Measurements from ENCODE around the gene GNLY.
"Not testable (repeated sequence)": the region's sequence is repeated elsewhere in the genome, so short reads cannot be mapped to it uniquely, and the experiment has no call there.

GNLY gene

DNA sequence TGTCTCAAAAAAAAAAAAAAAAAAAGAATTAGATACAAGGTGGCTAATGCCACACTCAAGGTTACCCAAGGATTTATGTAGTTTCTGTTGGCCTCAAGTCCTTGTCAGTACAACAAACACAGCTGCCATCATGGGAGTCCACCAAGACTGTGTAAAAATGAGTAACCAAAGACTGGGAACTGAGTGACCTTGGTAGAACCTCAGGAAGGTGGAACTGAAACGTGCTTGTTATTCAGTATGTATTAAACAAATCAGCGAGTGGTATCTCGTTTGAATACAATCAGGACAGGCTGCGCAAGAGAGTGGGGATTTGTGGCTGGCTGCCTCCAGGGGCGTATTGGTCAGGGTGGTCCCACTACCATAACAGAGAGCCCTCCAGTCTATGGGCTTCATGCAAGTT, 24.6 kb upstream of the GNLY start:
- no peaks in the 10 kb centered on the region for H3K4me1 Mint-ChIP-seq (ENCODE audit: low read depth)
- H3K4me3 Mint-ChIP-seq = no peak overlapping the region
- no peaks in the 10 kb centered on the region for H3K36me3 Mint-ChIP-seq (ENCODE audit: low read depth)
- no peak for DNase-seq (ENCODE audit: low spot score)
- no peak overlapping the region for H3K27ac Mint-ChIP-seq
- H3K9me3 Mint-ChIP-seq = no peaks in the 10 kb centered on the region
- H3K27me3 Mint-ChIP-seq (ENCODE audit: low read depth) = peaks cover 3% of the 10 kb centered on the region

DNA sequence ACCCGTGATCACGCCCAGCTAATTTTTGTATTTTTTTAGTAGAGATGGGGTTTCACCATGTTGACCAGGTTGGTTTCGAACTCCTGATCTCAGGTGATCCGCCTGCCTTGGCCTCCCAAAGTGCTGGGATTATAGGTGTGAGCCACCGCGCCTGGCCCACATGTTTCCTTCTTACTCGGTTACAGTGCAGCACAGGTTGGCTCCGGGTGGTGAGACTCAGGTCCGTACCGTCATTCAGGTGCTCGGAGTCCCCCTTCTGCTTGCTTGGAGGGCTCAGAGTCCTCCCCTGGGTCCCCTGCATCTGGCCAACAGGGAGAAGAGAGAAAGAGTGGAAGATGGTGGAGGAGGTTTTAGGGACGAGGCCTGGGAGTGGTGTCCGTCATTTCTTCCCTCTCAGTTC, 23.7 kb upstream of the GNLY start:
- not testable (repeated sequence) for H3K27ac Mint-ChIP-seq; H3K4me3 Mint-ChIP-seq; DNase-seq (ENCODE audit: low spot score); H3K4me1 Mint-ChIP-seq (ENCODE audit: low read depth); H3K27me3 Mint-ChIP-seq (ENCODE audit: low read depth); H3K9me3 Mint-ChIP-seq; H3K36me3 Mint-ChIP-seq (ENCODE audit: low read depth)

DNA sequence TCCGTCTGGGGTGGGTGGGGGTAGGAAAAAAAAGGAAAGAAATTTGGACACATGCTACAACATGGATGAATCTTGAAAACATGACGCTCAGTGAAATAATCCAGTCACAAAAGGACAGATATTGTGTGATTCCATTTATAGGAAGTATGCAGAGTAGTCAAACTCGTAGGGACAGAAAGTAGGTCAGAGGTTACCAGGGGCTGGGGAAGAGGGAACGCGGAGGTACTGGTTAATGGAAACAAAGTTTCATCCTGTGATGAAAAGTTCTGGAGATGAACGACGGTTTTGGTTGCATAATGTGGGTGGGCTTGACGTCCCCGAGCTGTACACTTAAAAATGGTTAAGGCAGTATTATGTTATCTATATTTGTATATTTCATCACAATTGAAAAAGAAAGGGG, 21.7 kb upstream of the GNLY start:
- Mint-ChIP-seq H3K36me3 (ENCODE audit: low read depth) (no peaks in the 10 kb centered on the region), H3K27me3 (ENCODE audit: low read depth) (peaks cover 3% of the 10 kb centered on the region), H3K4me3 (no peak overlapping the region), H3K9me3 (no peaks in the 10 kb centered on the region), H3K27ac (no peak overlapping the region), H3K4me1 (ENCODE audit: low read depth) (no peaks in the 10 kb centered on the region)
- no peak for DNase-seq (ENCODE audit: low spot score)

DNA sequence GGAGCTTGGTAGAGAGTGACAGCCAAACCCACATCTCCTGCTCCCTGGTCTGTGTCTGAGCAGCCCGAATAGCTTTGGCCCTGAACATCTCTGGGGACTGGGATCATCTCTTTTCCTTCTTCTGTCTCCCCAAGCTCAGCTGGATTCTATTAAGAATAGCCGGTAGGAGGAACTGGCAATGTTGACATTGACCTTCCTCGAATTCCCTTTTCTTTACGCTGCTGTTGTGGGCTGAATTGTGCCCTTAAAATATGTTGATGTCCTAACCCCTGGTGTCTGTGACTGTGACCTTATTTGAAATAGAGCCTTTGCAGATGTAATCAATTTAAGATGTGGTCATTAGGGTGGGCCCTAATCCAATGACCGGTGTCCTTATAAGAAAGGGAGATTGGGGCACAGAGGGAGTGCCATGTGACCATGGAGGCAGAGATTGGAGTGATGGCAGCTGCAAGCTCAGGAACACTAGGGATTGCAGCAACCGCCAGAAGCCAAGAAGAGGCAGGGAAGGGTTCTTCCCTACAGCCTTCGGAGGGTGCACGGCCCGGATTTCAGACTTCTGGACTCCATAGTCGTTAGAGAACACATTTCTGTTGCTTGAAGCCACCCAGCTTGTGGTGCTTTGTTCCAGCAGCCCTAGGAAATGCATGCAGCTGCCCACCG, 20.3 kb upstream of the GNLY start:
- Mint-ChIP-seq H3K9me3 (no peaks in the 10 kb centered on the region), H3K4me1 (ENCODE audit: low read depth) (peaks cover 3% of the 10 kb centered on the region), H3K36me3 (ENCODE audit: low read depth) (no peaks in the 10 kb centered on the region), H3K4me3 (no peak overlapping the region), H3K27ac (no peak overlapping the region), H3K27me3 (ENCODE audit: low read depth) (peaks cover 3% of the 10 kb centered on the region)
- no peak for DNase-seq (ENCODE audit: low spot score)

DNA sequence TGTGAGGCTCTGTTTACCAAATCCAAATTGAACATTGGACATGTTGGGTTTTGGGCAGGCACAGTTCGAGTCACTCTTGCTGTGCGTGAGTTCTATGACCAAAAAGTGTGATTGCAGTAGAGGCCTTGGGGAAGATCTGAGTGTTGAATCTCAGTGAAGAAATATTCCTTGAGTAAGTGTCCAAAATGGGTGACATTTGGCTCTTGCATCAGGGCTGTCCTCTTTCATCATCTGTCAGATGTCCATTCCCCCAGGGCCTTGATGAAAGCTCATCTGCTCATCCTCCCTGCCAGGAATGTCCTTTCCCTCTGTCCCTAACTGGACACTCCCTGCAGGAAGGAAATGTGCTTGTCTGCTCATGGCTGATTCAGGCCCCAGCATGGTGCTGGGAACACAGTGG, 19.7 kb upstream of the GNLY start:
- peaks cover 3% of the 10 kb centered on the region for H3K27me3 Mint-ChIP-seq (ENCODE audit: low read depth)
- H3K9me3 Mint-ChIP-seq = no peaks in the 10 kb centered on the region
- H3K4me1 Mint-ChIP-seq (ENCODE audit: low read depth) = peaks cover 6% of the 10 kb centered on the region
- no peak overlapping the region for H3K27ac Mint-ChIP-seq
- H3K4me3 Mint-ChIP-seq = no peak overlapping the region
- H3K36me3 Mint-ChIP-seq (ENCODE audit: low read depth) = no peaks in the 10 kb centered on the region
- DNase-seq (ENCODE audit: low spot score) = no peak

DNA sequence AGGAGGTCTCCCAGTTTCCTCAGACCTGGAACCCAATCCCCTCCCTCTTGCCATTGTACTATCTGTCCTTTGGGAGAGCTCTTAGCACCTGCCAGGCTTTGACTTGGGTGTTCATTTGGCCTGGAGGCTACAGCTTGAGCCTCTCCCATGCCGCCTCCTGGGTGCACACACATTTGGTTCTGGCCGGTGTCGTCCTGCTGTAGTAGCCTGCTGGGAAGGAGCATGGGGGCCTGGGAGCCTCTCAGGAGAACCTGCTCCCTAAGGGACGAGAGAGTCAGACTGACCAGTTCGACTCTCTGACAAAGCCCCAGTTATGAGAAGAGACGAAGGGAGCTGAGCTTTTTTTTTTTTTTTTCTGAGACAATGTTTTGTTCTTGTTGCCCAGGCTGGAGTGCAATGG, 18.7 kb upstream of the GNLY start:
- Mint-ChIP-seq H3K9me3 (no peaks in the 10 kb centered on the region), H3K27me3 (ENCODE audit: low read depth) (peaks cover 5% of the 10 kb centered on the region), H3K4me1 (ENCODE audit: low read depth) (peaks cover 10% of the 10 kb centered on the region), H3K36me3 (ENCODE audit: low read depth) (no peaks in the 10 kb centered on the region), H3K4me3 (no peak overlapping the region), H3K27ac (no peak overlapping the region)
- DNase-seq (ENCODE audit: low spot score) = no peak

DNA sequence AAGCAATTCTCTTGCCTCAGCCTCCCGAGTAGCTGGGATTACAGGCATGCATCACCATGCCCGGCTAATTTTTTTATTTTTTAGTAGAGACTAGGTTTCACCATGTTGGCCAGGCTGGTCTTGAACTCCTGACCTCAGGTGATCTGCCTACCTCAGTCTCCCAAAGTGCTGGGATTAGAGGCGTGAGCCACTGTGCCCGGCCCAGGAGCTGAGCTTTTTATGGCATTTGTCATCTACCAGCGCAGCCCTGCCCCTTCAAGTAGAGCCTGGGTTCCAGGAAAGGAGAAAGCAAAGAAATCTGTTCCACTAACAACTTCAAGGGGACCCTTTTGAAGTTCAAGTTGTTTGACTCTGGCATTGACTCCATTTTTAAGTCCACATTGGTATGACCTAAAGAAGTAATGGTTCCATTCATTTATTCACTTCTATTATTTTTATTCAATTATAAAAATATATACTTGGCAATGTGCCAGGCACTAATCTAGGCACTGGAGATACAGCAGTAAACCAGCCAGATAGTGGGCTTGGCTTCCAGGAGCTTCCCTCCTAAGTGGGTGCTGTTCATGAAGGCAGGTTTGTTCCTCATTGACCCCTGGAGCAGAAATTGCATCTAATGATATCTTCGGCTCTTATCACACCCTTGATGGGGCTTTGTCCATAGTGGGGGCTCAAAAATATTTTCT, 18.2 kb upstream of the GNLY start:
- Mint-ChIP-seq H3K9me3 (no peaks in the 10 kb centered on the region), H3K36me3 (ENCODE audit: low read depth) (no peaks in the 10 kb centered on the region), H3K4me1 (ENCODE audit: low read depth) (peaks cover 15% of the 10 kb centered on the region), H3K27ac (no peak overlapping the region), H3K27me3 (ENCODE audit: low read depth) (peaks cover 5% of the 10 kb centered on the region), H3K4me3 (no peak overlapping the region)
- DNase-seq (ENCODE audit: low spot score) = no peak

DNA sequence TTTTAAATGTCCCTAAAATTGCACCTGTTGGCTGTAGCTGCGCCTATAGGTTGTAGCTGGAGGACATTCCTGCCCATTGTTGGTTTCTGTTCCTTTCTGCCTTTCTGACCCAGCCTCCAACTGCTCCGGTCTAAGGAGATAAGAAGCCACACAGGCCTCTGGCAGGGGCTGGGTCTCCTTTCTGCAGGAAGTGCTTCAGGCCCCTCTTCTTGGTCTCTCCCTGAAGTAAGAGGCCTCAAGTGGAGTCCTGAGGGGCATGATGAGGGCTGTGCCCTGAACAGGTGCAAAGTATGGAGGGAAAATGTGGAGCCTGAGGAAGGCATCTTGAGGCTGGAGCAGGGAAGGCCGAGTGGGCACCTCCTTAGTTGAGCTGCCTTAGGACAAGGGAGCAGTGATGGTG, 15.8 kb upstream of the GNLY start:
- DNase-seq (ENCODE audit: low spot score) = no peak
- Mint-ChIP-seq H3K27me3 (ENCODE audit: low read depth) (peaks cover 2% of the 10 kb centered on the region), H3K36me3 (ENCODE audit: low read depth) (no peaks in the 10 kb centered on the region), H3K27ac (no peak overlapping the region), H3K9me3 (no peaks in the 10 kb centered on the region), H3K4me1 (ENCODE audit: low read depth) (peaks cover 22% of the 10 kb centered on the region), H3K4me3 (no peak overlapping the region)

DNA sequence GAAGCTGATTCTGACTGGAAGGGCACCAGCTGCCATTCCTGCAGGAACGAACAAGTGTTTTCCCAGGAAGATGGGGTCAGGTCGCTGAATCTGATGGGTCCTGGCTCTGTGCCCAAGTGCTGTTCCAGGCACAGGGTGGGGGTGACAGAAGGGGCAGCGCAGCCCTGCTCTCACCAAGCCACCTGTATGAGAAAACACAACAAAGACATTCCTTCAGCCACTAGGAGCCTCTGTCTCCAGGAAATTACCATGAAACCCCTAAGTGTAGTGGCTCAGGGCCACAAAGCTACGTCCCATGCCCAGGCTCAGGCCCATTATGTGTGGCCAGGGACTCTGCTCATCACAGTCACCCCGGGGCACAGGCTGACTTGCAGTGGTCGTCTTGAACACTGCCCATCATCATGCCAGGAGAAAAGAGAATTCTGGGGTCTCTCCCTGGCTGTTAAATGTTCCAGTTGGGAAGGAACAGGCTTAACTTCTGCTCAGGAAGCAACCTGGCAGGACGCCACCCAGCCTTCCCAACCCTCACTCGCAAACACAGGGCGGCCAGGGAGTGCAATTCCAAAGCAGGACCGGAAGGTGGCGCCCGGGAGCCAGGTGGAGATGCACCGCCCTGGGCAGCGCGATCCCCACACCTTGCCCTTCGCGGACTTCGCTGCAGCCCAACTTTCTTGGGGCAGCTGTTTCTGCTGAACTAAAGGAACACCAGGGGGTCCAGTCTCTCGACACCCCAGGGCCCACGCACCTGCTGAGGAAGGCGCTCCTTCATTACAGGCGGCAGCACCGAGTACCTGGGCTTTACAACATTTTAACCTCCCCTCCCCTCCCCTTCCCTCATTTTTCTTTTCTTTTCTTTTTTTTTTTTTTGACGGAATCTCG, 15.1 kb upstream of the GNLY start:
- peaks cover 2% of the 10 kb centered on the region for H3K27me3 Mint-ChIP-seq (ENCODE audit: low read depth)
- peaks cover 22% of the 10 kb centered on the region for H3K4me1 Mint-ChIP-seq (ENCODE audit: low read depth)
- peak; percentile 64 for DNase-seq (ENCODE audit: low spot score)
- H3K9me3 Mint-ChIP-seq = no peaks in the 10 kb centered on the region
- H3K36me3 Mint-ChIP-seq (ENCODE audit: low read depth) = no peaks in the 10 kb centered on the region
- no peak overlapping the region for H3K27ac Mint-ChIP-seq
- H3K4me3 Mint-ChIP-seq = no peak overlapping the region

DNA sequence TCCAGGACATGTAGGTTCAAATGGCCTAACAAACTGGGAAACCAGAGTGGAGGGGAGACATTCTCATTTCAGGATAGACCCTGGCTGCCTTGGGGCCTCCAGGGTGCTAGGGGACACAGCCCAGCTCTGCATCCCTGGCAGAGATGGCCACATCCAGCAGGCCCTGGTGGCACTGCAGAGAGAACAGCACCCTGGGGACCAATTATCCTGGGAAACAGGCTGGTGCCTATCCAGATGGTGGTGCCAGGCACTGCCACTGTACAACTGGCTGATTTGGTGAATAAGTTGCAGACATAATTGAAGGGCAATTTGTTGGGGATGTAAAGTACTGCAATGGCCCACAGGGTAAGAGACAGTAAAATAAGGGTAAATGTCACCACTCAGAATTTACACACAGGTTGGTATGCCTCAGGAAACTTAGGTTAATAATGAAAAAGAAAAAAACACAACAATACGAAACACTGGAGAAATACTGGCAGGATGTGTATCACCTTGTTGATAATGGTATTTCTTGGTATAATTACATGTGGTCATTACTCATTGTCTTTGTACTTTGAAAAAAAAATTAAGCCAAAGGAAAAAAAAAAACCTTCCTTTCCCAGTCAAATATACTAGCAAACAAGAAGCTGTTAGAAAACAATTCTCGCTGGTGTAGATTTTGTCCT, 13.3 kb upstream of the GNLY start:
- H3K4me1 Mint-ChIP-seq (ENCODE audit: low read depth) = peaks cover 22% of the 10 kb centered on the region
- H3K27ac Mint-ChIP-seq = peak overlapping the region; percentile 71
- H3K27me3 Mint-ChIP-seq (ENCODE audit: low read depth) = peaks cover 2% of the 10 kb centered on the region
- H3K36me3 Mint-ChIP-seq (ENCODE audit: low read depth) = no peaks in the 10 kb centered on the region
- H3K9me3 Mint-ChIP-seq = no peaks in the 10 kb centered on the region
- peak overlapping the region; percentile 71 for H3K4me3 Mint-ChIP-seq
- no peak for DNase-seq (ENCODE audit: low spot score)

DNA sequence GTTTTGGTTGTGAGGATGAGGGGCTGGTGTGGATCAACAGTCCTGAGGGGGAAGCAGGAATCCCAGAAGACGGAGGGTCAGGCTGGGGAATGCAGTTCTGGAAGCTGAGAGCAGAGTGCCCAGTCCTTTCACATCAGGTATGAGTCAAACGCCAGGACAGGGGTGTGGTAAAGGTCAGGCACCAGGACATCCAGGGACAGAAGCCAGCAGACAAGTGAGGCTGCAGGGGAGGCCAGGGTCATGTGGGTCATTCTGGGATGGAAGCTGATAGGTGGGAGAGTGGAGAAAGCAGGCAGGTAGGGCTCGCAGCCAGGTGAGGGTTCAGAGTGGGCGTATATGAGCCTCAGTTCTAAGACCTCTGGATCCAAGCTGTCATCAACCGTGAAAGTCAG, 12.8 kb upstream of the GNLY start:
- Mint-ChIP-seq H3K9me3 (no peaks in the 10 kb centered on the region), H3K4me1 (ENCODE audit: low read depth) (peaks cover 22% of the 10 kb centered on the region), H3K27ac (peak overlapping the region; percentile 71), H3K4me3 (peak overlapping the region; percentile 71), H3K36me3 (ENCODE audit: low read depth) (no peaks in the 10 kb centered on the region), H3K27me3 (ENCODE audit: low read depth) (peaks cover 4% of the 10 kb centered on the region)
- no peak for DNase-seq (ENCODE audit: low spot score)

DNA sequence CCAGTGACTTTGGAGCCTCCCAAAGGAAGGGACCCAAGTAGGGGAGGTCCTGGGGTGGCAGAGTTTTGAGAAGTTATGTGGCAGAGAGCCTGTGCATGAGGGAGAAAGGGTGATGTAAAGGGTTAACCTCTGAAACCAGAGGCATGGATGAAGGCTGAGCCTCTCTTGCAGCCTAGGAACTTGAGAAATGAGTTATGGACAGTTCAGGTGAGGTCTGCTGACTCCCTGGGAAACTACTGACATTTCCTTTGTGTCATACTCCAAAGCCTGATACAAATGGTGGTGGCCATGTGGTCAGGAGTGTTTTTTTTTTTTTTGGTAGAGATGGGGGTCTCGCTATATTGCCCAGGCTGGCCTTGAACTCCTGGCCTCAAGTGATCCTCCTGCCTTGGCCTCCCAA, 12.4 kb upstream of the GNLY start:
- Mint-ChIP-seq H3K4me3 (peak overlapping the region; percentile 71), H3K27me3 (ENCODE audit: low read depth) (peaks cover 4% of the 10 kb centered on the region), H3K9me3 (no peaks in the 10 kb centered on the region), H3K4me1 (ENCODE audit: low read depth) (peaks cover 22% of the 10 kb centered on the region), H3K27ac (peak overlapping the region; percentile 71), H3K36me3 (ENCODE audit: low read depth) (no peaks in the 10 kb centered on the region)
- DNase-seq (ENCODE audit: low spot score) = no peak

DNA sequence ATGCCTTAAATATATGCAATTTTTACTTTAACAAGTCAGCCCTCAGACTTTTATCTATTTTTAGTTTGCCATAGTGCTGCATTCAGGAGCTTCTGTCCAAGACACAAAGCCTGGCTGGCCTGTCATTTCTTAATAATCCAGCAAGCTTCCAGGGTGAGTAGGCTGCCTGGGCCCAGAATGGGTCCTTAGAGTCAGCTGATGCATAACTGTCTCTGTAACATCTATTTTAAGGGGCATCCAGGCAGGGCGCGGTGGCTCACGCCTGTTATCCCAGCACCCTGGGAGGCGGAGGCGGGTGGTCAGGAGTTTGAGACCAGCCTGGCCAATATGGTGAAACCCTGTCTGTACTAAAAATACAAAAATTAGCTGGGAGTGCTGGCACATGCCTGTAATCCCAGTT, 11.8 kb upstream of the GNLY start:
- DNase-seq (ENCODE audit: low spot score) = no peak
- Mint-ChIP-seq H3K4me1 (ENCODE audit: low read depth) (peaks cover 22% of the 10 kb centered on the region), H3K4me3 (no peak overlapping the region), H3K27me3 (ENCODE audit: low read depth) (peaks cover 8% of the 10 kb centered on the region), H3K36me3 (ENCODE audit: low read depth) (no peaks in the 10 kb centered on the region), H3K9me3 (no peaks in the 10 kb centered on the region), H3K27ac (no peak overlapping the region)

DNA sequence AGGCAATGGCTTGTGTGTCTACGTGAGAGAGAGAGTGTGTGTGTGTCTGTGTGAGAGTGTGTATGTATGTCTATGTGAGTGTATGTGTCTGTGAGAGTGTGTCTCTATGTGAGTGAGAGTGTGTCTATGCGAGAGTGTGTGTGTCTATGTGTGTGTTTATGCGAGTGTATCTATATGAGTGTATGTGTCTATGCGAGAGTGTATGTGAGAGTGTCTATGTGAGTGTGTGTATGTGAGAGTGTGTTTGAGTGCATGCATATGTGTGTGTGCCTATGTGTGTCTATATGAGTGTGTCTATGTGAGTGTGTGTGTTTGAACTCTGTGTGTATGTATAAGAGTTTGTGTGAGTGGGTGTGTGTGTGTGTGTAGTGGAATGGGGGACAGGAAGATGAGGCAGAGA, 9.8 kb upstream of the GNLY start:
- Mint-ChIP-seq H3K27me3 (ENCODE audit: low read depth) (peaks cover 11% of the 10 kb centered on the region), H3K27ac (no peak overlapping the region), H3K36me3 (ENCODE audit: low read depth) (no peaks in the 10 kb centered on the region), H3K9me3 (no peaks in the 10 kb centered on the region), H3K4me1 (ENCODE audit: low read depth) (peaks cover 16% of the 10 kb centered on the region), H3K4me3 (no peak overlapping the region)
- no peak for DNase-seq (ENCODE audit: low spot score)
